HG03066 (cell line): Measurements from ENCODE around the gene CREB5.
"Not testable (repeated sequence)": the region's sequence is repeated elsewhere in the genome, so short reads cannot be mapped to it uniquely, and the experiment has no call there.

Experiments used
- ATAC-seq: cut with Tn5 transposase; IDR thresholded peaks from one replicate; pipeline ENCODE4 v1.9.1; 2021; ENCODE audit warnings: low read depth; ENCODE audit not compliant: unreplicated experiment

CREB5 gene

GRCh38 chr7:28597284-28597683 lies 185.0 kb downstream of the CREB5 start:
- no peak for ATAC-seq

DNA sequence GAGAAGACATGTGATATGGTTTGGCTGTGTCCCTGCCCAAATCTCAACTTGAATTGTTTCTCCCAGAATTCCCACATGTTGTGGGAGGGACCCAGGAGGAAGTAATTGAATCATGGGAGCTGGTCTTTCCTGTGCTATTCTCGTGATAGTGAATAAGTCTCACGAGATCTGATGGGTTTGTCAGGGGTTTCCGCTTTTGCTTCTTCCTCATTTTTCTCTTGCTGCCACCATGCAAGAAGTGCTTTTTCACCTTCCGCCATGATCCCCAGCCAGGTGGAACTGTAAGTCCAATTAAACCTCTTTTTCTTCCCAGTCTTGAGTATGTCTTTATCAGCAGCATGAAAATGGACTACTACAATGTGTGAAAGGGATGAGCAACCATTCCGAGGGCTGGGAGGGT lies 185.7 kb downstream of the CREB5 start:
- ATAC-seq = not testable (repeated sequence)

- no peak for ATAC-seq
These were observed 186.3 kb downstream of the CREB5 start for GRCh38 chr7:28598586-28598985.

- no peak for ATAC-seq
These were observed 187.1 kb downstream of the CREB5 start for GRCh38 chr7:28599411-28599810.

GRCh38 chr7:28602282-28602681 lies 190.0 kb downstream of the CREB5 start:
- no peak for ATAC-seq

- ATAC-seq = no peak
These were observed 193.2 kb downstream of the CREB5 start for GRCh38 chr7:28605427-28606085.

- ATAC-seq = no peak
These were observed 194.1 kb downstream of the CREB5 start for GRCh38 chr7:28606421-28606820.

DNA sequence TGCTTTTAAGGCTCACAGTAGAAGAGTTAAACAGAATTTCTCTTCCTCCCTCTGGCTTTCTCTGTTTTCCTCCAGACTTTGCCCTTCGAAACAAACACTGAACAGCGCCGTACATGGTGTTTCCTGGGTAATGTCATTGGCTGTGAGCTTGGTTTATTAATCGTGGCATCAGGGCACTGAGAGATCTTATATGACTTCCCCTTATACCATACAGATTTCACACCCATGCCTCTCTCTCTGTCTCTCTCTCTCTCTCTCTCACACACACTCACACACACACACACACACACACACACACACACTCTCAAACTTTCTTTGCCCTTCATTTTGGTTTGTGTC lies 195.5 kb downstream of the CREB5 start:
- ATAC-seq = no peak

DNA sequence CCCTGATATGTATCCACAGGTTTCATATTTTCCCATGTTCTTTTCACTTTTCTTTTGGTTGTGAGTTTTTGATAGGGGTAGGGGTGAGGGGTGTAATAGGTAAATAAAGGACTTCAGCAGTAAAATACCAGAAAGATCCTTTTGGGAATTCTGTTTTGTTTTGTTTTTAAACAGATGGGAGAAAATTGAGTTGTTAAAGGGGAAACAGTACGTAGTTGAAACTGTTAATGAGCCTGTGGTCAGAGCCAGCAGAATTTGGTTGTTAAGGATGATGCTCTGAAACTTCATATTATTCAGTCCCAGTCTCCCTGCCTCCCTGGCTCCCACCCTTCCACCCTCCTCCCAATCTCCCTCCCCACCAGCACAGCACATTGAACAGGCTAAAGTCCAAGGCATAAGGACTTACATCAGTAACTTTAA lies 195.9 kb downstream of the CREB5 start:
- ATAC-seq = no peak

- no peak for ATAC-seq
These were observed 196.4 kb downstream of the CREB5 start for GRCh38 chr7:28608731-28609130.

DNA sequence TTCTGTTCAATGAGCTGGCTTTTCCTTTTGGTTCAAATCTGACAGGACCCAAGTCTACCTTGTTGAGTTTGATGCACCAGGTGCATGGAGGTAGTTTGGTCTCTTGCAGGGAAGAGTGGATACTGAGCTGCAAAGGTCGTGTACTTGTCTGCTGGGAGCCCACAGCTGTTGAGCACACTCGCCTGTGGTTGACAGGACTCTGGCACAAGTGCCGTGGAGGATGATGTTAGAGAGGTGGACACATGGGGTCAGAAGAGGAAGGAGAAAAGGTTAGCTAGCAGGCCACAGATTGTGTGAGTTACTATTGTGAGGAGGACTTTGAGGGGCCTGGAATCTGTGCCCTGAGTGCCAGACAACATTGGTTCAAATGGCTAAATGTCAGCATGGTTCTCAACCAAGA lies 197.3 kb downstream of the CREB5 start:
- no peak for ATAC-seq

- not testable (repeated sequence) for ATAC-seq
These were observed 199.1 kb downstream of the CREB5 start for GRCh38 chr7:28611399-28611897.

GRCh38 chr7:28613262-28613661 lies 200.9 kb downstream of the CREB5 start:
- no peak for ATAC-seq

DNA sequence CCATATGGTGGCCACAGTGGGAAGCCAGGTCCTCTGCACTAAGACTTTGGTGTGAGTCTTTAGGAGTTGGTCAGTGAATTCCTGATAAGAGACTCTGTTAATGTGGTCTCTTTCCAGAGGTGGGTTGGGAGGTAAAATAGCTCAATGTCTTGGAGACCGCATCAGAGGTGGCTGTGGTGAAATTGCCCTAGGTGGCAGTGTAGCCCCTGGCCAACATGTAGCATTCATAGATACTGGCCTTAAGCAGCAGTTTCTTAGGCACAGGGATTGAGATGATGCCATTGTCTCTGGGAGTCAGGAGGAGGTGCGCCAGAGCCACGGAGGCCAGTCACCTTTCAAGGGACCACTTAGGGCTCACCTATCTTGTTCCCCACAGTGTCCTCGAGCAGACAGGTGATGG lies 202.8 kb downstream of the CREB5 start:
- no peak for ATAC-seq

DNA sequence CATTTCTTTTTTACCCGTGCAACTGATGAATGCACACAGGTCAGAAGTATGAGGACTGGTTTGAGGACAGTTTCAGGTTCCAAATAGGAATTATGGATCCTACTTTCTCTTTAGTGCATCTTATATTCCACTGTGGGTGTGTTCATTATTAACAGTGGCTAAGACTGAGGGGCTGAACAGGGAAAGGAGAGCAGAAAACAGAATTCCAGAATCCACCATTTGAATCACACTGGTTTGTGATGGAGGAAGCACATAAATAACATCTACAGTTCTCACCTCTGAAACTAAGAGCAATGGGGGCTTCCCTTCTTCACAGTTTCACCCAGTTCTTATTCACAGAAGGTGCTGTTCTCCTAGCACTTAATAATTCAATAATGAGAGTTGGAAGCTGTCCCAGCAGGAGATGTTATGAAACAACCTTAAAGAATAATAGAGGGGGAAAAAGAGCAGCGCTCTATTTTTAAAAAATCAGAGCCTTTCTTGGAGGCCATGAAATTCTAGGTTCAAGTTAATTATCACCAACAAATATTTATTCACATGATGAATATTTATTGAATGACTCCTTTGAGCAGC lies 205.1 kb downstream of the CREB5 start:
- no peak for ATAC-seq

GRCh38 chr7:28618383-28618782 lies 206.1 kb downstream of the CREB5 start:
- ATAC-seq = no peak

GRCh38 chr7:28619256-28619655 lies 206.9 kb downstream of the CREB5 start:
- ATAC-seq = no peak

DNA sequence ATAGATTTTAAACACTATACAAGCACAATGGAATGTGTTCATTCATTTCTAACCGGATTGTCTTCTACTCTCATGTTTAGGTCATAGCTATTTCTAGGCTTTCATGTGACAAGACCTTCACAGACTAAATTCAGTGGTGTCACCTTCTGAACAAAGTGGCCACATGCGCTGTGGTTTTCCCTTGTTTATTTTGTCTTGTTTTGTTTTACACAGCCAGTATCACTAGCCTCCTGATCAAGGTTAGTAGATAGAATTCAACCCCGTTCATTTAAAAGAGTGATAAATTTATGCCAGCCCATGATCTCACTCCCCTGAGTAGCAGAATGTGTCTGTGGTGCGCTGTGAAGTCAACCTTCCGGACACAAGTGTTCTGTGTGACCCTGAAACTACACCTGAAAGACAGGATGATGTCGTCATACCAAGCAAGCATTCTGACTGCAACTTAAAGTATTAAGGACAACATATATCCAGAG lies 209.1 kb downstream of the CREB5 start:
- ATAC-seq = peak; percentile 68

GRCh38 chr7:28623105-28623730 lies 210.9 kb downstream of the CREB5 start:
- no peak for ATAC-seq

DNA sequence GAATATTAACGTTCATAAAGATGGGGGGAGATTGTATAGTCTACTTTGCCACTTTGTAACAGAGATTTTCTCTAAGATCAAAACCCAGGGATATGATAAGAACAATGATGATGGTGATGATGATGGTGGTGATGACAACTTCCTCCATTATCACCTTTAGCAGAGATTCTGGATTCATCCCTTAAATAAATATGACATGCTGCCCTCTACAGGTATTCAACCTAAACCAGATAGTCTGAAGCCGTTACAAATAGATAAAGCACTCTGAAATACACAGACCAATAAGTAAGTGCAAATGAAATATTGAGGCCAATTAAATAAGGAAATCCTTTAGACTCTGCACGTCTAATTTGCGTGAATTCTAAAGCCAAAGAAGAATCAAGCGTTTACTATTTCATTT lies 211.5 kb downstream of the CREB5 start:
- ATAC-seq = no peak

DNA sequence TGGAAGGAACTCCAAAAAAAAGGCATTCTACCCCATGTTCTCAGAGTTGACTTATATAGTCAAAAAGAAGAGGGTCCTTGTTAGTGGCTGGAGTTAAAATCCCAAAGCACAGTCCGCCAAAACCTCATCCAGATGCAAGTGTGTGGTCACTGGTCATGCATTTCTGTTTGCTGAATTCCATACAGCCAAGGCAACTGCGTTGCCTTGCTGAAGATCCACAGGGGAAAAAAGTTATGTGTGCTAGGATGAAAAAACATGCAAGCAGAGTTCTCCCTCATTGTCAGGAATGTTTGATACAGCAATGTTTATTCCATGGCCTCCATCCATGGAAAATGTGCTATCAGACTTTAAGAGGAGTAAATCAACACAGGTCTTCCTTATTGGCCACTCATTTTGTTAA lies 213.1 kb downstream of the CREB5 start:
- no peak for ATAC-seq

- ATAC-seq = no peak
These were observed 213.9 kb downstream of the CREB5 start for GRCh38 chr7:28626221-28626620.
